HFF-Myc (cell line): ENCODE results near the gene UCMA.

Experiments
- DNase-seq: peaks from one replicate; pipeline ENCODE4 v3.0.0-alpha.2; 2011; ENCODE audit warnings: low read depth; ENCODE audit errors: extremely low read depth
- H3K4me3 ChIP-seq: replicated peaks from 2 replicates; pipeline ENCODE4 v1.5.1; 2011; ENCODE audit warnings: low read depth, mild to moderate bottlenecking, control low read depth, low read length
- CTCF ChIP-seq: IDR thresholded peaks from 2 replicates; pipeline ENCODE4 v1.5.1; 2012; ENCODE audit warnings: mild to moderate bottlenecking, low read depth, low read length, control low read depth; ENCODE audit errors: missing control alignments

The UCMA gene

GRCh38 chr10:13233358-13233757 lies 816 bp downstream of the UCMA start:
- DNase-seq, result no peak
- no peak overlapping the region for H3K4me3 ChIP-seq
- TF ChIP-seq CTCF, result no peak

- DNase-seq, result no peak
- H3K4me3 ChIP-seq, result no peak overlapping the region
- TF ChIP-seq CTCF, result no peak
These were observed 2.4 kb downstream of the UCMA start for GRCh38 chr10:13231808-13232207.

DNA sequence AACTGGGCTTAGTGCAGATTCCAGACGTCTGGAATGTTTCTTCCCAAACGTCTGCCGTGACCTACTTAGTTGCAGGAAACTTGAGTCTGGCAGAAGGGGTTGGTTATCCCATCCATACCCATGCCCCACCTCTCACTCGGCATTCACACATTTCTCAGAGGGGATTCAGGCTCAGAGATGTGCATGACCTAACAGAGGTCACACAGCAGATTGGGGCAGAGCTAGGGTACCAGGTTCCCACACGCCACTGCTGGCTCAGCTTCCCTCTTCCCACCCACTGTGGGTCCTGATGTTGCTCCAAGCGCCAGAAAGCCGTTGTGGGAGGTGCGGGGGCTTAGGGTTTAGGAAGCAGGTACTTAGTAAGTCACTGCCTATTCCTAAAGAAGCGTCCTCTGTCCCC lies 3.0 kb downstream of the UCMA start:
- DNase-seq, result no peak
- TF ChIP-seq CTCF, result no peak
- no peak overlapping the region for H3K4me3 ChIP-seq

DNA sequence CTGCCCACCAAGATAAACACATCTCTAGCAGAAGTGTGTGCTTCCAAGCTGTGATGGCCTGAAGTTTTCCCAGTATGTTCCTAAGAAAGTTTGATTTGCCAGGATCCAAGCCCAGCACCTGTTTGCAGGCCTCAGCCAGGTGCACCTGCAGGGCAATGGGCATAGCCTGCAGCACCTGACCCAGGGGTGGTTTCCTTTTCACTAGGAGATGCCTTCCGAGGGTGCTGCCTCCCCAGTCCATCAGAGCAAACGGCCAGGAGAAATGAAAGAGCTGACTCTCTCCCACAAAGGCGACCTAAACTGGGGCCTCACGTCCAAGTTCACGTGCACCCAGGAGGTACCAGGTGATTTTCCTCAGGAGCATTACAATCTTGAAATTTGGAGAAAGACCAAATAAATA lies 7.1 kb downstream of the UCMA start:
- DNase-seq, result no peak
- TF ChIP-seq CTCF, result no peak

DNA sequence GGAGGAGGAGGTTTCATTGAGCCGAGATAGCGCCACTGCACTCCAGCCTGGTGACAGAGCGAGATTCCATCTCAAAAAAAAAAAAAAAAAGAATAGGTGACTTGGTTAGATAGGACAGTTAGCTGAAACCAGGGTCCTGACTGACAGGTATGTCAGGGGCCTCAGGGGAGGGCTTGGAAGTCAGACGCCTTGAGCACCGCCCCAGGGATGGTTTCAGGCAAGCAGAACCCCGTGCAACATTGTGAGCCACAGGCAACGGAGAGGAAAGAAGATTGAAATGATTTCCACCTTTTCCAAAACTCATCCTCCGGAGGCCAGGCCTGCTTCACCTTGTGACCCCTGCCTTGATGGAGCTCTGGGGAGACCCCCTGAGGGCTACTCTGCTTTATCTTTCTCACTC lies 8.6 kb downstream of the UCMA start:
- DNase-seq, result no peak
- no peak overlapping the region for H3K4me3 ChIP-seq
- no peak for TF ChIP-seq CTCF

More for the DNA sequence above, 7.1 kb downstream of the UCMA start:
- no peak overlapping the region for H3K4me3 ChIP-seq

GRCh38 chr10:13224210-13224995 lies 9.8 kb downstream of the UCMA start:
- TF ChIP-seq CTCF, result no peak
- no peak for DNase-seq
- H3K4me3 ChIP-seq, result no peak overlapping the region

- no peak for DNase-seq
- H3K4me3 ChIP-seq, result no peak overlapping the region
- TF ChIP-seq CTCF, result no peak
These were observed 10.9 kb downstream of the UCMA start for GRCh38 chr10:13223241-13223640.
